HG03175 (cell line): ENCODE data around the gene CPT2.

ENCODE experiments used
- ATAC-seq: cut with Tn5 transposase; IDR thresholded peaks from one replicate; pipeline ENCODE4 v1.9.1; 2021; ENCODE audit warnings: mild to moderate bottlenecking, moderate library complexity; ENCODE audit not compliant: unreplicated experiment

CPT2 gene

DNA sequence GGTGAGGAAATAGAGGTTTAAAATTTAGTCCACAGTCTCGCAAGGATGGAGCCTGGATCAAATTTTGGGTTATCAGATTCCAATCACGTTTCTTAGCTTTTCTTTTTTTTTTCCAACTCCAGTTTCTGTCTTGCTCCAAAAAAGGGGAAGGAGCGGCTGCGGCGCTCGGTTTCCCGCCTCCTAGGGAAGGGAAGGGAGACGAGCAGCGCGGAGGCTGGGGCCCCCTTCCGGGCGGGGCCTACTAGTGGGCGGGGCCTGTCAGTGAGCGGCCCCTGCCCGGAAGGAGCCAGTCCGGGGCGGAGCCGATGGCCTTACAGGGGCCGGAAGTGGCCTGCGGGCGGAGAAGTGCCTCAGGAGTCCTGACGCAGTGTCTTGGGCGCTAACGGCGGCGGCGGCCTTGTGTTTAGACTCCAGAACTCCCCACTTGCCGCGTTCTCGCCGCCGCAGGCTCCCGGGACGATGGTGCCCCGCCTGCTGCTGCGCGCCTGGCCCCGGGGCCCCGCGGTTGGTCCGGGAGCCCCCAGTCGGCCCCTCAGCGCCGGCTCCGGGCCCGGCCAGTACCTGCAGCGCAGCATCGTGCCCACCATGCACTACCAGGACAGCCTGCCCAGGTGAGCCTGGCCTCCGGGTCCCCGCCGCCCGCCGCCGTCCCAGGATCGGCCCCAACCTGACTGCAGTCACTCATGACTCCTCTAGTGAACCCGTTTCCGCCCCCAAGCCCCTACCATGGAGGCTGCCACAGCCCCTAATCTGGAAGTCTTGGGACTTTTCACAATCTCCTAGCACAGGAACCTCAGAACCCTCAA, at the start of gene CPT2:
Gene CPT2, plus strand, starts transcription at position 340 of the 806 bp plus-strand sequence. Its CDS starts 120 bp downstream, at position 460.
- peak; percentile 99 for ATAC-seq

DNA sequence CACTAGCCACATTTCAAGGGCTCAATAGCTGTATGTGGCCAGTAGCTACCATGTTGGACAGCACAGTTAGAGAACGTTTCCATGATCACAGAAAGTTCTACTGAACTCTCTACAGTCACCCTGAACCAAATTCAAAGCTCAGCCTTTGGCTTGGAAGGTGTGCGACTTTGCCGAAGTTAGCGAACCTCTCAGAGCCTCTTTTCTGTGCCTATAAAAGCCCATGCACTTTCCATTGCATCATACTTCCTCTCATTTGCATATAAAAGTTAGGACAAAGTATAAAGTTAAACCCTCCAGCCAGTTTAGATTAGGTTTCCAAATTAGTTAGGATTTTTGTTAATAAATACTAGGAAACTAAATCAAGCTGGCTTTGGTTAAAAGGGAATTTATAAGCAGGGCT, 49.5 kb upstream of the CPT2 start:
- ATAC-seq = no peak

DNA sequence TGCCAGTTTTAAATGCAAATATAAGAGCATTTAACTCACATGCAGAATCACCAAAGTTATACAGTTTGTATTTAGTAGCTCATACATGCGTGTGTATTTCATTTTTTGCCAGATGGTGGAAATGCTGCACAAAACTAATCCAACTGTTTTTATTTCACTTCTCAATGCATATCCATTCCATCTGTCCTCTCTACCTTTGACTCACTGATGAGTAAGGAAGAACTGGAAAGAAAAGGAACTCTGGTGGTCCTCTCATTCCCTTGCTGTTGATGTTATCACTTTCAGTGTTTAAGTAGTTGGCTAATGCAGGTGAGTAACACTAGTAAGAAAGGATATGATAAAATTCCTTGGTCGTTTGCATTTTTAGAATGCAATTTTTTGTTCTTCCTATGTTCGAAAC, 48.5 kb upstream of the CPT2 start:
- ATAC-seq = no peak

DNA sequence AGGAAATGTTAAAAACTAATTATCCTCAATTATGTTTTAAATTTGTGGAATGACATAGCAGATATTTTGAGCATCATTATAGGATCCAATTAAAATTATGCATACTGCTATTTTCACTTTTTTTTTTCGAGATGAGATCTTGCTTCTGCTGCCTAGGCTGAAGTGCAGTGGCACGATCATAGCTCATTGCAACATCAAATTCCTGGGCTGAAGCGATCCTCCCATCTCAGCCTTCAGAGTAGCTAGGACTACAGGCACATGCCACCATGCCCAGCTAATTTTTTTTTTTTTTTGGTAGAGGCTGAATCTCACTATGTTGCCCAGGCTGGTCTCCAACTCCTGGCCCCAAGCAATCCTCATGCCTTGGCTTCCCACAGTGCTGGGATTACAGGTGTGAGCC, 42.9 kb upstream of the CPT2 start:
- ATAC-seq = no peak

DNA sequence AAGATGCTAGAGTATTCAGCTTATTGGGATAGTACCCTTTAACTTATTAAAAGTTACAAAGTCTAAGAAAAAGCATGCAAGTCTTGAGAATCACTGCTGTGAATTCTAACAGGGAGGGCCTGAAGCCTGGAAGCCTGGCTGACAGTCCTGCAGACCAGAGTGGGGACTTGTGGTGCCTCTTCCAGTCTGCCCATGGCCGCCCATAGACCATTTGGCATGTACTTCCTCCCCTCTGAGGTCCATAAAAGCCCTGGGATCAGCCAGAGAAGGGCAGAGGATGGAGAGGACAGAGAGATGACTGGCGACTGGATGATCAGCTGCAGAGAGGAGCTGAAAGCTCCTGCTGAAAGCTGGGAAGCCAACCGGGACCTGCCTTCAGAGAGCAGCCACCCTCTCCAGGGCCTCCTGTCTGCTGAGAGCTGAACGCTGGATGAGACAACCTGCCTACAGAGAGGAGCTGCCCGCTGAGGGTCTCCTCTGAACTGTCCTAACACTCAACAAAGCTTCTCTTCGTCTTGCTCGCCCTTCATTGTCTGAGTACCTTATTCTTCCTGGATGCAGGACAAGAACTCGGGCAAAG, 41.7 kb upstream of the CPT2 start:
- no peak for ATAC-seq

DNA sequence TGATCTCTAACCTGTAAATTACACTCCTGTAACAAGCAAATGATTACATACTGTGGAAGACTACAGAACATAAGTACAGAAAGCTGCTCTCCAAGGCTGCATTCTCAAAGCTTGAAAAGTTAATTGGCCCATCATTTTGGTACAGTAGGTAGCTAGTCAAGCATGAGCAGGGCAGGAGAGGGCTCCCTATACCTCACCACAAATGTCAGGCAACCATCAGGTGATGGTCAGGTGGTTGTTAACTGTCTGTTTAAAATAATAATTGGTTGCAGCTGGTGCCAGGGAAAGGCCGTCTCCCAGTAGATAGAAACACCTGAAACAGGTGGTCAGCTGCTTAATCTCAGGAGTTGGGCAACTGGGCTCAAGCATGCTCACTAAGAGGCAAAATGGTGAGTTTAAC, 41.1 kb upstream of the CPT2 start:
- ATAC-seq = no peak

DNA sequence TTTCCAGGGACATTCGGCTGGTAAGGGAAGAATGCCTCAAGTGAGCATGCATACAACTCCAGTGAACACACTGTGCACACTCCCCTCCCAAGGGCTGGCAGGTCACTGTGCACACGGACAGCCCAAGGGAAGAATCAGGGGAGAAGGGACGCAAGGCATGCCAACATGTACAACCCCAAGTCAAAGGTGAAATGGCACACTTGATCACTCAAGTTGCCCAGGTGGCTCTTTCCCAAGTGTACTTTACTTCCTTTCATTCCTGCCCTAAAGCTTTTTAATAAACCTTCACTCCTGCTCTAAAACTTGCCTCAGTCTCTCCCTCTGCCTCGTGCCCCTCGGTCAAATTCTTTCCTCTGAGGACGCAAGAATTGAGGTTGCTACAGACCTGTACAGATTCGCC, 40.7 kb upstream of the CPT2 start:
- ATAC-seq = no peak

DNA sequence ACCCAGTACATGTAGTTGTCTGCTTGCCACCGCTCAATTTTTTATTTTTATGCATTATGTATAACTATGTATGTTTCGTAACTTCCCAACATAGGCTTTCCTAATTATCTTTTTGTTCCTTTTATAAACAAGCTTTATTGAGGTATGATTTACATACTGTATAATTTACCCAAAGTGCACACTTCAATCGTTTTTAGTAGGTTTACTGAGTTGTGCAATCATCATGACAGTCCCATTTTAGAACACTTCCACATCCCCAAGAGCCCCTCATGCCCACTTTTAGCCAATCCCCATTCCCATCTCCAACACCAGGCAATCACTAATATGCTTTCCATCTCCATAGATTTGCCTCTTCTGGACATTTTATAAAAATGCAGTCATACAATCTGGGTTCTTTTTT, 39.8 kb upstream of the CPT2 start:
- no peak for ATAC-seq

DNA sequence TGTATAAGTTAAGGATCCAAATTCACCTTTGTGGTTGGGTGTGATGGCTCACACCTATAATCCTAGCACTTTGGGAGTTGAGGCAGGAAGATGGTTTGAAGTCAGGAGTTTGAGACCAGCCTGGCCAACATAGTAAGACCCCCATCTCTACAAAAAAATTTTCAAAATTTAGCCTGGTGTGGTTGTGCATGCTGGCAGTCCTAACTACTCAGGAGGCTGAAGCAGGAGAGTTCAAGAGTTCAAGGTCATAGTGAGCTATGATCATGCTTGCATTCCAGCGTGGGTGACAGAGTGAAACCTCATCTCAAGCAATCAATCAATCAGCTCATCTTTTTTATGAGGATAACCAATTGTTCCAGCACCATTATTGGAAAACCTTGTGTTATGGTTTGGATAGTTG, 37.7 kb upstream of the CPT2 start:
- ATAC-seq = no peak

DNA sequence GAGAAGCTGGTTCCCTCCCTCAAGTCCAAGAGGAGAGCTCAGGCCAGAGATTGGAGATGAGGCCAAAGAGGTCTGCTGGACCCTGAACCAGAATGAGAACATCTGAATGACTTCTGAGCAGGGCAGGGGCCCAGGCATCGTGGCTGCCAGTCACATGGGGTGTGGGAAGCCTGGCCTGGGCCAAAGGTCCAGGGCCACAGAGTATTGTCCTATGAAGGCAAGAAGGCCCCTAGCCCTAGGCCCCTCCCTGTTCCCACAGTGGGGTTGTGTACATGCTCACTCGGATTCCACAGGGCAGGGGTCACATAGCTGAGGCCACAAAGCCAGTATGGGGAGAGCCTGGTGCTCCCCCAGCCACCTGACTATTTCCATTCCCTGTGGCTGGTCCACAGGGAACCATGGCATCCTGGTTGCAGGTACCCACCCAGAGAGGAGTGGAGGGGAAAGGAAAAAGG, 35.7 kb upstream of the CPT2 start:
- no peak for ATAC-seq

DNA sequence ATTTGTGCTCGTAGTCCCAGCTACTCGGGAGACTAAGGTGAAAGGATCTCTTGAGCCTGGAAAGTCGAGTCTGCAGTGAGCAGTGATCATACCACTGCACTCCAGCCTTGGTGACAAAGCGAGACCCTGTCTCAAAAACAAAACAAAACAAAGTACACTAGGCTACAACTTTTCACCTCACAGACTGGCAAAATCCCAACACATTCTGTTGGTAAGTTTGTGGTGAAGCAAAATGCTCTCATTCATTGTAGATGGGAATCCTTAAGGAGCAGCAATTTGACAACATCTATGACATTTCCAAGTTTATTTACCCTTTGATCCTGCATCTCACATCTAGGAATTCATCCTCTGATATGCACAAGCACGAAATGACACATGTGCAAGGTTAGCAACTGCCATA, 34.0 kb upstream of the CPT2 start:
- no peak for ATAC-seq

DNA sequence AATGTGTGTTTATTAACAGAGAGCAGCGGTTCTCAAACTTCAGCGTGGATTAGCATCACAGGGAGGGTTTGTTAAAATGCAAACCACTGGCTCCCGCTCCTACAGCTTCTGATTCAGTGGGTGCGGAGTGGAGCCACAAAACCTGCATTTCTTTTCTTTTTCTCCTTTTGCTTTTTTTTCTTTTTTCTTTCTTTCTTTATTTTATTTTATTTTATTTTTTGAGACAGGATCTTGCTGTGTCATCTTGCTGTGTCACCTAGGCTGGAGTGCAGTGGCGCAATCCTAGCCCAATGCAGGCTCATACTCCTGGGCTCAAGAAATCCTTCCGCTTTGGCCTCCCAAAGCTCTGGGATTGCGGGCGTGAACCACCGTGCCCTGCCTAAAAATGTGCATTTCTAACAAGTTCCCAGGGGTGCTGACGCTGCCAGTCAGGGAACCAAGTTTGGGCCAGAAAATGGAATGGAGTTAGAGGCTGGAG, 33.3 kb upstream of the CPT2 start:
- ATAC-seq = no peak

DNA sequence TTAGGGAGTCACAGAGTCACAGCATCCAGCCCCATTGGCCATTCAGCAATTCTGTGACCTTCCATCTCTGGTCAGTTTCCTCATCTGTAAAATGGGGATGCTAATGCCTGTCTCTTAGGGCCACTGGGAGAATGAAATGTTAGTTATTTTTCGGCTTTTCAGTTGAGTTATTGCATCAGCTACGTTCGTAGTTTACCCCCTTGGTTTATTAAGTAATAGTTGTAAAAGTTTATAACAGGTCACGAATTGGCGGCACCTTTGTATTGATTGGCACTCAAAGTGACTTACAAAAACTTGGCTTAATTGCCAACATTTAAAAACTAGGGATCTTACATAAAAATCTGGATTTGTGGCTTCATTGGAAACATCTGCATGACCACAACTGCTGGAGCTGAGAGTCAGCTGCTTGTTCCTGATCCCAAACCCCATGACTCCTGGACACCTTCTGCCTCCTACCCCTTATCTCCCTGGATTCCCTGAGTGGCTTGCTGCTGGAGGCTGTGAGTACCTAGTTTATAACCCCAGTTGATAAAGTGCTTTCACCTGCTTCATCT, 31.1 kb upstream of the CPT2 start:
- no peak for ATAC-seq

DNA sequence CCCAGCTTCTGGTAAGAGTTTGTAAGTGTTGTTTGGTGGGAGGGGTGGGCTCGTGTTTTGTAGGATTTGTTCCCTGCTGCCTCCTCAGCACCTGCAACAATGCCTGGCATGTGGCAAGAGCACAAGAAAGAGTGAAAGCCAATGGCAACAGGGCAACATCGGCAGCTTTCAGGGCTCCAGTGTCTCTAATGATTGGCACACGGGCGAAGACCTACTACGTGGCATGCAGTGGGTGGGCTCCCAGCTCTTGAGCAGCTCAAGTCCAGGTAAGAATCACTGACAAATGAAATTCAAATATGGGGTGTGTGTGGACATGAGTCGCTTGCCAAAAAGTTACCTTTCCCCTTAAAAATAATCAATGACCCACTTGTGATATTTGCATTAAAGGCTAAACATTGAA, 30.3 kb upstream of the CPT2 start:
- ATAC-seq = no peak

DNA sequence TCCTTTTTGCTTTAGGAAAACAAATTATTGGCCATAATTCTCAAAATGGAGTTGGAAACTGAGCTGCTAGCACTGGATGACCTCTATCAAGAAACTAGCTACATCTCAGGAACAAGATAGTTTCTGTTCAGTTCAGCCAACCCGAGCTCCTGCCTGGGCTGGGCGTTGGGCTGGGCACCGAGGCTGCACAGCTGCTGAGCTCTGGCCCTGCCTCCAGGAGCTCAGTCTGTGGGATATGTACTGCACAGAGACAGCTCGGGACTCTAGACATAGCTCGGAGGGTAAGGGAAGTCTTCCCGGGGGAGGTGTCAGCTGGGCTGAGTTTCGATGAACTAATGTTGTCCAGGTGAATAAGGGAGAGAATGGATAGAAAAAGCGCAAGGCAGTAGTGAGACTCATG, 29.7 kb upstream of the CPT2 start:
- ATAC-seq = no peak

DNA sequence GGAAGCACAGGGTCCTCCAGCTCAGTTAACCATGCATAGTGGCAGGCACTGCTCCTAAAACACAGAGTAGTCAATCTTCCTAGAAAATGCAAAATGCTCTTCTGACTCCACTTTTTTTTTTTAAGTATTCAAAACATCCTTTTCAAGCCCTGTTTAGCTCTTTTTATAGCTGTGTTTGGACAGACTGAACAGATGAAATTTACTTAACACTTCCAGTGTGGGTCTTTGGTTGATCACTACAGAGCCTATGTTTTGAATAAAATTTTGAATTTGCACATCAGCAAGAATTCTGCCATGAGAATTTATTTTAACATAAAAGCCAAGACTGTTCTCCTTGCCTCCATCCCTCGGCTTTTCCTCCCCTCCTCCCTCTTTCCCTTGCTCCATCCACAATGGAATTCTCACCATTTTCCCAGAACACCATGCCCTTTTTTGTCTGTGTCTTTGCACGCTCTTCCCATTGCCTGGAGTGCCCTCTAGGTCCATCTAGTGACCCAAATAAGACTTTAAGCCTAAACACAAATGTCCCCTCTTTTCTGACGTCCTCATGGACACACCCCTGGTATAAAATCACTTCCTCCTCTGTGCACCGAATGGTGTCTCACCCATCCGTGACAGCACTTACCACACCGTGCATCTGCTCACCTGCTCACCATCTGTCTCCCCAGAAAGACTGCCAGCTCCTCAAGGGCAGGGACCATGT, 24.0 kb upstream of the CPT2 start:
- peak; percentile 87 for ATAC-seq

DNA sequence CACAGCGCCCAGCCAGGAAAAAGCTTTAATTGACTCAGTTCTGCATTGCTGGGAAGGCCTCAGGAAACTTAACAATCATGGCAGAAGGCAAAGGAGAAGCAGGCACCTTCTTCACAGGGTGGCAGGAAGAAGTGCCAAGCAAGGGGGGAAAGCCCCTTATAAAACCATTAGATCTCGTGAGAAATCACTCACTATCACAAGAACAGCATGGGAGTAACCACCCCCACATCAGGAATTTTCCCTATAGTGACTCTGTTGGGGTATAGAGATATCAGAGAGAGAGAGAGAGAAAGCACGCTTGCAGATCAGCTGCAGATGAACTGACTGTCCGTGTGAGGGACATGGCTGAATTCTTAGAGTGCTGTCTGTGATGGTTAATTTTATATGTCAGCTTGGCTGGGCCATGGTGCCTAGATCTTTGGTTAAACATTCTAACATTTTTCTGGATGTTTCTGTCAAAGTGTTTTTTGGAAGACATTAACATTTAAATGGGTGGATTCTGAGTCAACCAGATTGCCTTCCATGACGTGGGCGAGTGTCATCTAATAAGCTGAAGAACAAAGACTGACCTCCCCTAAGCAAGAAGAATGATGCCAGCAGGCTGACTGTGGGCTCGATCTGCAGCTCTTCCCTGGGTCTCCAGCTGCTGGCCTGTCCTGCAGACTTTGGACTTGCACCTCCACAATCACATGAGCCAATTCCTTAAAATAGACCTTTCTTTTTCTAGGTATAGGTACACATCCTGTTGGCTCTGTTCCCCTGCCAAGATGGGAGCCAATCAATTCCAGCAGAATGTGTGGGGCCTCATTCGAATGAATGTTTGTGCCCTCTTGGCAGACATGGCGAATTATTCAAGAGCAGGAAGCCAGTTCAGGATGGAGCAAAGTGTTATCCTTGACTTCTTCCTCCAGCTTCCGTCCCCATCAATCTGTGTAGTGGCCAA, 21.4 kb upstream of the CPT2 start:
- ATAC-seq = no peak

DNA sequence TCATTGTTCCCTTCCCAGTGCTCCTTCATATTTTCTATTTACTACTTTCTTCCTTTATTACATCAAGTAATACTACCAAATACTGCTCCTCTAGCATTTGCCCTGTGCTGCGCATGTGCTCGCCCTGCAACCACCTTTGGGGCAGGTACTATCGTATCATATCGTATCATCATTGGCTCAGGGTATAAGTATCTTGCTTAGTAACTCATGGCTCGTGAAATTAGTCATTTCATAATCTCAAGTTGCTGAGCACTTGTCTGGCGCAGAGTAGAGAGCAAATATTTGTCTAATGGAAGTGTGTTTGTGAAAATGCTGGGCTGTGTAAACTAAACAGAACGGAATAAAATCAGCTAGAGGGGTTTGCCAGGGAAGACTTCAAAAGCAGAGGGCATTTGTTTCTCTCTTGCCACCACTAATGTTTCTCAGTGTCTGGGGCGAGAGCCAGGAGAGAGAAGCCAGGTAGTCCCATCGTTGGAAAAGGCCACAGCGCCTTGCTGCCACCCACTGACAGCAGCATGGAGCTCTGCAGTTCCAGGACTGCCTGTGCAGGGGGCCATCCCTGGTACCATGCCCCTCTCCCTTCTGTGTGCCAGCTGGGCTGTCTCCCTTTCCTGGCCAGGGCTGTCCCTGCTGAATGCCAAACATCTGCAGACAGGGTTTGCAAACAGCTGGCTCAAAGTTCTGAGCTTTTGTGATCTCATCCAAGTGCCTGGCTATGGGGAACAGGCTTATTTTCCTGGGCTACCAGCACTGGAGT, 20.0 kb upstream of the CPT2 start:
- ATAC-seq = no peak

DNA sequence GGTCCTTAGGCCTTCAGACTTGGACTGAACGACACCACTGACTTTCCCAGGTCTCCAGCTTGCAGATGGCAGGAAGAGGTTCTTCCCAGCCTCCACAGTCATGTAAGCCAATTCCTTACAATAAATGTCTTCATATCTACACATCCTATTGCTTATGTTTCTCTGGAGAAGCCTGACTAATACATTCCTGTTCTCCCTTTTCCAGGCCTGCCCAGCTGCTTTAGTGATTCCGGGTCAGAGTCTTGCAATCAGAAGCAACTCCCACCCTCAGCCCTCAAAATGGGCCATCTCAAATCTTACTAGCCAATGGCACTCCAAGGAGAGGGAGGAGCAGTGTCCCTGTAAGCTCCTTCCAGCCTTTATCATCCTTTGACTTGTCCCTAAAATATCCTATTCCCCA, 16.4 kb upstream of the CPT2 start:
- no peak for ATAC-seq

DNA sequence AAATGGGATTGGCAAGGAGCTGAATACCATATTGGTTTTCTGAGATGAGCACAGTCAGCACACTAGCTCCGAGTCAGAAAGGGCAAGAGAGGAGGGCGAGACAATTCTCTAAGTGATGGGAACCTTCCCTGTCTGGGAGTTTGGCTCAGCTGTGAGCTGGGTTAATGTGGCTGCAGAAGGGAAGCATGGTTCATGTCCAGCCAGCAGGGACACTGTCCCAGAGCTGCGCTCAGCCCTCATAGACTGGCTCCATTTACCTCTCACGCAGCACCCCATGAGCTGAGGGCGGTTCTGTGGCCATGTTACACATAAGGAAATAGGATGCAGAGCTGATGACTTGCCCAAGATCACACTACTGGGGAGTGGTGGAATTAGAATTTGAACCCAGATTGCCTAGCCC, 15.7 kb upstream of the CPT2 start:
- no peak for ATAC-seq
